Posterior vena cava (tissue), 2 donors: ENCODE results near the gene TMEM270. TPM values are rescaled to one million over a fixed set of nuclear protein-coding genes. Genes with fewer than 3 reads are reported as not detected.

Experiments used
- total RNA-seq, 2 donors: library from RNA; stranded (reverse); fragmentation: NEBNext Ultra II Directional; extraction: Animal tissue kit (Norgen Biotek cat#: 25700); gene quantifications; one replicate each; pipeline ENCODE4 v1.2.1, GENCODE V29; 2021
- donor health status: DM: yes; HTN: yes; CAD: no.
- donor health status: DM: yes; HTN: yes; CAD: no.

The TMEM270 gene
- total RNA-seq, 2 donors from 2014 or later = not detected

Other genes with a start within 250 kb of the TMEM270 start
- 10 to 100 TPM in 1 of 2 donors, 1 to 10 TPM in 1; 3.3 to 14.0 TPM for gene MLXIPL, start 236.6 kb upstream of the TMEM270 start, total RNA-seq
- 1 to 10 TPM; 1.2 to 2.0 TPM for gene VPS37D, start 193.3 kb upstream of the TMEM270 start, total RNA-seq
- gene DNAJC30, start 177.7 kb upstream of the TMEM270 start, total RNA-seq = 1 to 10 TPM; 6.2 to 7.7 TPM
- gene BUD23, start 177.6 kb upstream of the TMEM270 start, total RNA-seq = 10 to 100 TPM; 44.6 to 46.6 TPM
- gene STX1A, start 141.5 kb upstream of the TMEM270 start, total RNA-seq = 1 to 10 TPM; 3.4 to 4.0 TPM
- gene ABHD11, start 122.4 kb upstream of the TMEM270 start, total RNA-seq = 1 to 10 TPM; 7.0 to 7.1 TPM
- not detected for gene CLDN3, start 90.9 kb upstream of the TMEM270 start, total RNA-seq
- gene CLDN4, start 30.2 kb upstream of the TMEM270 start, total RNA-seq = under 1 TPM; 0.38 to 0.97 TPM
- 1 to 10 TPM in 1 of 2 donors, under 1 TPM in 1; 0.90 to 5.1 TPM for gene METTL27, start 18.6 kb upstream of the TMEM270 start, total RNA-seq
- gene ELN, start 167.0 kb downstream of the TMEM270 start, total RNA-seq = 100 to 1,000 TPM; 354 to 999 TPM
- gene LIMK1, start 222.6 kb downstream of the TMEM270 start, total RNA-seq = 10 to 100 TPM; 19.4 to 22.3 TPM